Uterus (tissue), 2 donors: ENCODE measurements around the gene RPAP2.

Experiments
- POLR2A ChIP-seq, 2 donors: fragments of 450-650 bp; IDR thresholded peaks; one replicate each; pipeline ENCODE4 v1.6.1; 2016; ENCODE audit warnings: antibody characterized with exemption in 2 of 2, mild to moderate bottlenecking in 1 of 2, moderate library complexity in 1 of 2
- TF ChIP-seq, protein P1 (sequence below), 4 experiments: fragments of 200-600 bp in 2 of 4; fragments of 450-650 bp in 2 of 4; sonication (generic) in 2 of 4; IDR thresholded peaks; one replicate each; pipeline ENCODE4 v1.5.1; 2016 to 2019; ENCODE audit warnings: antibody characterized with exemption in 4 of 4, mild to moderate bottlenecking in 2 of 4, moderate library complexity in 1 of 4

DNA sequence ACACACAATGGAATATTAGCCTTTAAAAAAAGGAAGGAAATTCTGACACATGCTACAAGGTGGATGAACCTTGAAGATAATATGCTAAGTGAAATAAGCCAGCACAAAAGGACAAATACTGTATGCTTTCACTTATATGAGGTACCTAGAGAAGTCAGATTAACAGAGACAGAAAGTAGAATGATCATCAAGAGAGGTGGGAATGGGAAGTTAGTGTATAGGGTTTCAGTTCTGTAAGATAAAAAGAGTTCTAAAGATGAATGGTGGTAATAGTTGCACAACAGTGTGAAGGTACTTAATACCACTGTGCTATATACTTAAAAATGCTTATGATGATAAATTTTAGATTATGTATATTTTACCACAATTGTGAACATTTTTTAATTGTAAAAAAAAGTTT lies 7.2 kb downstream of the RPAP2 start:
- TF ChIP-seq POLR2A (IDR thresholded peaks at IDR 0.05), result no peak
- TF ChIP-seq, protein P1, sequence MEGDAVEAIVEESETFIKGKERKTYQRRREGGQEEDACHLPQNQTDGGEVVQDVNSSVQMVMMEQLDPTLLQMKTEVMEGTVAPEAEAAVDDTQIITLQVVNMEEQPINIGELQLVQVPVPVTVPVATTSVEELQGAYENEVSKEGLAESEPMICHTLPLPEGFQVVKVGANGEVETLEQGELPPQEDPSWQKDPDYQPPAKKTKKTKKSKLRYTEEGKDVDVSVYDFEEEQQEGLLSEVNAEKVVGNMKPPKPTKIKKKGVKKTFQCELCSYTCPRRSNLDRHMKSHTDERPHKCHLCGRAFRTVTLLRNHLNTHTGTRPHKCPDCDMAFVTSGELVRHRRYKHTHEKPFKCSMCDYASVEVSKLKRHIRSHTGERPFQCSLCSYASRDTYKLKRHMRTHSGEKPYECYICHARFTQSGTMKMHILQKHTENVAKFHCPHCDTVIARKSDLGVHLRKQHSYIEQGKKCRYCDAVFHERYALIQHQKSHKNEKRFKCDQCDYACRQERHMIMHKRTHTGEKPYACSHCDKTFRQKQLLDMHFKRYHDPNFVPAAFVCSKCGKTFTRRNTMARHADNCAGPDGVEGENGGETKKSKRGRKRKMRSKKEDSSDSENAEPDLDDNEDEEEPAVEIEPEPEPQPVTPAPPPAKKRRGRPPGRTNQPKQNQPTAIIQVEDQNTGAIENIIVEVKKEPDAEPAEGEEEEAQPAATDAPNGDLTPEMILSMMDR (IDR thresholded peaks at IDR 0.05), result no peak
